GM23248 (cell line): ENCODE data around the gene ATG10. TPM values are rescaled to one million over a fixed set of nuclear protein-coding genes. Genes with fewer than 3 reads are reported as not detected.

Experiments
- DNase-seq: peaks from one replicate; pipeline ENCODE4 v3.0.0-alpha.2; 2015
- H2AFZ ChIP-seq: fragments of 200-600 bp; sonication (generic); 2 replicates; pipeline ENCODE4 v1.6.1; 2016; ENCODE audit warnings: antibody characterized with exemption
- H3F3A ChIP-seq: fragments of 200-600 bp; sonication (generic); 2 replicates; pipeline ENCODE4 v1.6.1; 2016; ENCODE audit warnings: mild to moderate bottlenecking, antibody characterized with exemption, mixed run types; ENCODE audit not compliant: insufficient read depth
- H3K27ac ChIP-seq: fragments of 200-600 bp; sonication (generic); 2 replicates; pipeline ENCODE4 v1.5.1; 2016; ENCODE audit warnings: mild to moderate bottlenecking
- H3K27me3 ChIP-seq: fragments of 200-600 bp; sonication (generic); replicated peaks from 2 replicates; pipeline ENCODE4 v1.6.1; 2016; ENCODE audit warnings: mild to moderate bottlenecking; ENCODE audit not compliant: insufficient read depth
- H3K36me3 ChIP-seq: fragments of 200-600 bp; sonication (generic); 2 replicates; pipeline ENCODE4 v1.6.1; 2016; ENCODE audit warnings: low read depth, mild to moderate bottlenecking
- H3K4me1 ChIP-seq: fragments of 200-600 bp; sonication (generic); 2 replicates; pipeline ENCODE4 v1.6.1; 2016; ENCODE audit warnings: mild to moderate bottlenecking; ENCODE audit not compliant: insufficient read depth
- H3K4me2 ChIP-seq: fragments of 200-600 bp; sonication (generic); one replicate; pipeline ENCODE4 v1.6.1; 2016; ENCODE audit warnings: mild to moderate bottlenecking; ENCODE audit not compliant: unreplicated experiment
- H3K4me3 ChIP-seq: fragments of 200-600 bp; sonication (generic); 2 replicates; pipeline ENCODE4 v1.5.1; 2016; ENCODE audit warnings: mild to moderate bottlenecking
- H3K79me2 ChIP-seq: fragments of 200-600 bp; sonication (generic); 2 replicates; pipeline ENCODE4 v1.6.1; 2016; ENCODE audit warnings: mild to moderate bottlenecking; ENCODE audit not compliant: insufficient read depth
- H3K9ac ChIP-seq: fragments of 200-600 bp; sonication (generic); 2 replicates; pipeline ENCODE4 v1.6.1; 2016; ENCODE audit warnings: mild to moderate bottlenecking
- H3K9me2 ChIP-seq: fragments of 200-600 bp; sonication (generic); 2 replicates; pipeline ENCODE4 v1.6.1; 2016; ENCODE audit warnings: mixed run types, mild to moderate bottlenecking, moderate library complexity; ENCODE audit not compliant: insufficient read depth
- H3K9me3 ChIP-seq: fragments of 200-600 bp; sonication (generic); one replicate; pipeline ENCODE4 v1.6.1; 2017; ENCODE audit warnings: low read depth
- H4K20me1 ChIP-seq: fragments of 200-600 bp; sonication (generic); 2 replicates; pipeline ENCODE4 v1.6.0; 2016; ENCODE audit not compliant: insufficient read depth
- EZH2 ChIP-seq: fragments of 200-600 bp; sonication (generic); IDR thresholded peaks from 2 replicates; pipeline ENCODE4 v1.6.1; 2018; ENCODE audit warnings: antibody characterized with exemption, mild to moderate bottlenecking; ENCODE audit not compliant: insufficient read depth, poor library complexity, severe bottlenecking
- EZH2phosphoT487 ChIP-seq: fragments of 200-600 bp; sonication (generic); IDR thresholded peaks from 2 replicates; pipeline ENCODE4 v1.6.1; 2018; ENCODE audit warnings: antibody characterized with exemption, moderate library complexity, mild to moderate bottlenecking, low read depth; ENCODE audit not compliant: insufficient read depth
- WGBS, 2 experiments: methylation state at CpG; one replicate each; pipeline ENCODE4 v1.1.6; 2015 to 2017; ENCODE audit warnings: low lambda C conversion rate in 2 of 2, low coverage in 1 of 2; ENCODE audit errors: missing lambda C conversion rate in 2 of 2; 5-methylcytosine and 5-hydroxymethylcytosine counted together
- in situ Hi-C: fragments of 300-500 bp; cut with MboI; formaldehyde crosslinking; loops from 2 replicates; pipeline ENCODE4 v1.15.0; 2020
- polyA plus RNA-seq: library from polyadenylated mRNA; unstranded; fragments of >200 nt; fragmentation: Nextera tagmentation; extraction: Ambion mirVana; gene quantifications from 2 replicates; pipeline ENCODE4 v1.2.1, GENCODE V29; 2016
- total RNA-seq: library from RNA; depleted of rRNA; stranded (reverse); fragments of >200 nt; shearing (Covaris generic); gene quantifications from 2 replicates; pipeline ENCODE4 v1.2.3, GENCODE V29; 2014

ATG10 gene
- total and polyA plus RNA-seq, 2 experiments from 2014 or later, result 6.5 to 9.0 TPM

GRCh38 chr5:82185851-82186250 is 214.0 kb downstream of the ATG10 start:
- Histone ChIP-seq H4K20me1 (no peaks in the 10 kb centered on the region), H3K9ac (no peak overlapping the region), H3K79me2 (no peaks in the 10 kb centered on the region), H3K9me3 (no peaks in the 10 kb centered on the region), H3F3A (no peaks in the 10 kb centered on the region), H3K27me3 (no peaks in the 10 kb centered on the region), H3K9me2 (no peaks in the 10 kb centered on the region), H3K4me1 (peaks cover 3% of the 10 kb centered on the region; the same call in 1 of the 2 replicates), H3K4me3 (no peak overlapping the region), H3K36me3 (no peaks in the 10 kb centered on the region), H3K4me2 (no peak overlapping the region), H3K27ac (no peak overlapping the region), H2AFZ (no peak overlapping the region)
- WGBS, 2 experiments, result 92 to 93% methylated on average over 2 of the region's 2 CpGs
- no peak for DNase-seq
- TF ChIP-seq EZH2phosphoT487 (no peak), EZH2 (no peak)
- in situ Hi-C loops, result no loop called here

- H3K36me3 ChIP-seq, result no peaks in the 10 kb centered on the region
Measured at GRCh38 chr5:82197550-82197949, 225.7 kb downstream of the ATG10 start.

DNA sequence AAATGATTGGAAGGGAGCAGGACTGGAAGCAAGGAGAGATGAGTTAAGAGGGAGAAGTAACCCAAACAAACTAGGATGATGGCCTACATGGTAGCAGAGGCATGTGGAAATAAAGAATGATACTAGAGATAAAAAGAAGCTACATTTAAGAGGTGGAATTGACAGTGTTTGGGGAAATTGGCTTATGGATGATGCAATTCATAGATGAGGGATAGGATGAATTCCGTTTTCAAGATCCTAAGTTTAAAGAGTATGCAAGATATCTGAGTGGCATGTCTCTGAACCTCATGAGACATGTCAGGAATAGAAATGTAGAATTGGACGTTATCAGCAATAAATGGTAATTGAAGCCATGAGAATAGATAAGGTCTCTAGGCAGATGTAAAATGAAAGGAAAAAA is 232.7 kb downstream of the ATG10 start:
- no peaks in the 10 kb centered on the region for H4K20me1 ChIP-seq

More at GRCh38 chr5:82197550-82197949, 225.7 kb downstream of the ATG10 start:
- DNase-seq, result no peak
- Histone ChIP-seq H3K9me3 (no peaks in the 10 kb centered on the region), H3K4me1 (no peaks in the 10 kb centered on the region), H3K9ac (no peak overlapping the region), H3F3A (no peaks in the 10 kb centered on the region), H3K79me2 (no peaks in the 10 kb centered on the region), H3K4me2 (no peak overlapping the region), H3K4me3 (no peak overlapping the region), H3K27me3 (no peaks in the 10 kb centered on the region), H3K27ac (no peak overlapping the region), H2AFZ (no peak overlapping the region), H3K9me2 (no peaks in the 10 kb centered on the region), H4K20me1 (no peaks in the 10 kb centered on the region)
- in situ Hi-C loops, result no loop called here
- no peak for TF ChIP-seq EZH2phosphoT487
- TF ChIP-seq EZH2, result no peak
- 29 to 35% methylated on average over 1 of the region's 1 CpG for WGBS, 2 experiments

DNA sequence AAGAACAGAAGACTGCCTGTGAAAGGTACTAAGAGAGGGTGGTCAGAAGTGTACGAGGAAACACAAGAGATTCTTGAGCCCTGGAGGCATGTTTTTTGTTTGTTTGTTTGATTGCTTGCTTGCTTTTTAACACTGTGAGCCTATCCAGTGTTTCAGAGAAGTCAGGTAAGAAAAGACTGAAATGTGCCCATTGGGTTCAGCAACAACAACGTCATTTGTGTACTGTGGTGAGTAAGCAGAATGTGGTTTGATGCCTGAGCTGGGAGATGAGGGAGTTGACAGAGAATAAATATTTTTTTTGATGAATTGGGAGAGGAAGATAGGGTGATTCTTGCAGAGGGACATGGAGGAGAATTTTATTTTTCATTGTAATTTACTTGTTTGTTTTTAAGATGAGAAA is 233.2 kb downstream of the ATG10 start:
- H3K27me3 ChIP-seq, result no peaks in the 10 kb centered on the region
- in situ Hi-C loops, result no loop called here
- DNase-seq, result no peak
- WGBS, 2 experiments, result 76 to 87% methylated on average over 2 of the region's 2 CpGs
- no peak for TF ChIP-seq EZH2phosphoT487
- TF ChIP-seq EZH2, result no peak
- H3K27ac ChIP-seq, result no peak overlapping the region
- H3K4me1 ChIP-seq, result no peaks in the 10 kb centered on the region
- no peaks in the 10 kb centered on the region for H3F3A ChIP-seq
- no peaks in the 10 kb centered on the region for H3K79me2 ChIP-seq
- no peak overlapping the region for H3K4me2 ChIP-seq
- no peaks in the 10 kb centered on the region for H4K20me1 ChIP-seq
- no peak overlapping the region for H2AFZ ChIP-seq
- no peaks in the 10 kb centered on the region for H3K9me2 ChIP-seq
- no peak overlapping the region for H3K4me3 ChIP-seq
- H3K36me3 ChIP-seq, result no peaks in the 10 kb centered on the region
- no peak overlapping the region for H3K9ac ChIP-seq
- no peaks in the 10 kb centered on the region for H3K9me3 ChIP-seq

More for the DNA sequence above, 232.7 kb downstream of the ATG10 start:
- no peaks in the 10 kb centered on the region for H3K36me3 ChIP-seq
- in situ Hi-C loops, result no loop called here
- no peaks in the 10 kb centered on the region for H3K9me3 ChIP-seq
- no peak overlapping the region for H3K4me3 ChIP-seq
- H3K4me1 ChIP-seq, result no peaks in the 10 kb centered on the region
- no peak overlapping the region for H3K4me2 ChIP-seq
- no peak overlapping the region for H3K27ac ChIP-seq
- no peak overlapping the region for H2AFZ ChIP-seq
- no peaks in the 10 kb centered on the region for H3F3A ChIP-seq
- no peaks in the 10 kb centered on the region for H3K79me2 ChIP-seq
- H3K27me3 ChIP-seq, result no peaks in the 10 kb centered on the region
- DNase-seq, result no peak
- no peak overlapping the region for H3K9ac ChIP-seq
- H3K9me2 ChIP-seq, result no peaks in the 10 kb centered on the region
- TF ChIP-seq EZH2 (no peak), EZH2phosphoT487 (no peak)
- 81 to 90% methylated on average over 2 of the region's 2 CpGs for WGBS, 2 experiments

DNA sequence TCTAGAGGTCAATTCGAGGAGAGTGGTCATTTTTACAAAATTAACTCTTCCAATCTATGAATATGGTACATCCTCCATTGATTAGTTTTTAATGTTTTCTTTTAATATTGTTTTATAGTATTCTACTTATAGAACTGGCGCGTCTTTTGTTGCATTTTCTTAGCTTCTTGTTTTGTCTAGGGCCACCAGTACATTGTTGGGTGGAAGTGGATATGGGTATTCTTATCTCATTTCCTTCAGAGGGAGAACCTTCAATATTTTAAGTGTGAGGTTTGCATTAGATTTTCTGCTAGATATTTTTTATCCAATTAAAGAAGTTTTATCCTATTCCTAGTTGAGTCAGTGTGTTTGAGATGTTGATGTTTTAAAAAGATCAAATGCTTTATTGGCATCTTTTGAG is 236.5 kb downstream of the ATG10 start:
- Histone ChIP-seq H3K27ac (no peak overlapping the region), H3K27me3 (no peaks in the 10 kb centered on the region), H3K79me2 (no peaks in the 10 kb centered on the region), H3K9me2 (no peaks in the 10 kb centered on the region), H3K4me1 (no peaks in the 10 kb centered on the region), H3K36me3 (no peaks in the 10 kb centered on the region), H3K9me3 (no peaks in the 10 kb centered on the region), H4K20me1 (no peaks in the 10 kb centered on the region), H2AFZ (no peak overlapping the region), H3K4me2 (no peak overlapping the region), H3K4me3 (no peak overlapping the region), H3K9ac (no peak overlapping the region), H3F3A (no peaks in the 10 kb centered on the region)
- DNase-seq, result no peak
- WGBS, 2 experiments, result 91 to 96% methylated on average over 3 of the region's 3 CpGs
- TF ChIP-seq EZH2phosphoT487, result no peak
- no peak for TF ChIP-seq EZH2
- in situ Hi-C loops, result no loop called here
